Mammary epithelial cell (primary cell): Measurements from ENCODE around the gene EEF1A1.
"Not testable (repeated sequence)": the region's sequence is repeated elsewhere in the genome, so short reads cannot be mapped to it uniquely, and the experiment has no call there.

ENCODE experiments used
- EZH2 ChIP-seq: IDR thresholded peaks from 2 replicates; pipeline ENCODE4 v1.6.1; 2012; ENCODE audit warnings: low read length, inconsistent platforms, borderline replicate concordance
- TF ChIP-seq, protein P1 (sequence below), 2 donors: IDR thresholded peaks in 1 of 2; conservative IDR thresholded peaks in 1 of 2; 2 replicates each; pipeline ENCODE4 v1.5.1; 2011 to 2012; ENCODE audit warnings: inconsistent platforms in 2 of 2, low read length in 2 of 2, mild to moderate bottlenecking in 2 of 2, control low read depth in 1 of 2, low read depth in 1 of 2; ENCODE audit not compliant: insufficient read depth in 1 of 2; ENCODE audit errors: extremely low read depth in 1 of 2

DNA sequence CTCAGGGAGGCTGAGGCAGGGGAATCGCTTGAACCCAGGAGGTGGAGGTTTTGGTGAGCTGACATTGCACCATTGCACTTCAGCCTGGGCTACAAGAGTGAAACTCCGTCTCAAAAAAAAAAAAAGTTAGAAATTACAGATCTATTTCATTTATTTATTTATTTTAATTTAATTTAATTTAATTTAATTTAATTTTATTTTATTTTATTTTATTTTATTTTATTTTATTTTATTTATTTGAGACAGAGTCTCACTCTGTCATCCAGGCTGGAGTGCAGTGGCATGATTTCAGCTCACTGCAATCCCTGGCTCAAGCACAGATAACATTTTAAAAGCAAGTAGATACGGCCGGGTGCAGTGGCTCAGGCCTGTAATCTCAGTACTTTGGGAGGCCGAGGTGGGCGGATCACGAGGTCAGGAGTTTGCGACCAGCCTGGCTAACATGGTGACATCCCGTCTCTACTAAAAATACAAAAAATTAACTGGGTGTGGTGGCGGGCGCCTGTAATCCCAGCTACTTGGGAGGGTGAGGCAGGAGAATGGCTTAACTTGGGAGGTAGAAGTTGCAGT, 34.6 kb upstream of the EEF1A1 start:
- TF ChIP-seq, protein P1, sequence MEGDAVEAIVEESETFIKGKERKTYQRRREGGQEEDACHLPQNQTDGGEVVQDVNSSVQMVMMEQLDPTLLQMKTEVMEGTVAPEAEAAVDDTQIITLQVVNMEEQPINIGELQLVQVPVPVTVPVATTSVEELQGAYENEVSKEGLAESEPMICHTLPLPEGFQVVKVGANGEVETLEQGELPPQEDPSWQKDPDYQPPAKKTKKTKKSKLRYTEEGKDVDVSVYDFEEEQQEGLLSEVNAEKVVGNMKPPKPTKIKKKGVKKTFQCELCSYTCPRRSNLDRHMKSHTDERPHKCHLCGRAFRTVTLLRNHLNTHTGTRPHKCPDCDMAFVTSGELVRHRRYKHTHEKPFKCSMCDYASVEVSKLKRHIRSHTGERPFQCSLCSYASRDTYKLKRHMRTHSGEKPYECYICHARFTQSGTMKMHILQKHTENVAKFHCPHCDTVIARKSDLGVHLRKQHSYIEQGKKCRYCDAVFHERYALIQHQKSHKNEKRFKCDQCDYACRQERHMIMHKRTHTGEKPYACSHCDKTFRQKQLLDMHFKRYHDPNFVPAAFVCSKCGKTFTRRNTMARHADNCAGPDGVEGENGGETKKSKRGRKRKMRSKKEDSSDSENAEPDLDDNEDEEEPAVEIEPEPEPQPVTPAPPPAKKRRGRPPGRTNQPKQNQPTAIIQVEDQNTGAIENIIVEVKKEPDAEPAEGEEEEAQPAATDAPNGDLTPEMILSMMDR (conservative IDR thresholded peaks at IDR 0.05 in 1 of 2, IDR thresholded peaks at IDR 0.05 in 1 of 2; ENCODE audit: extremely low read depth in 1 of 2, insufficient read depth in 1 of 2, low read depth in 1 of 2, low read length in 2 of 2), result not testable (repeated sequence)
- TF ChIP-seq EZH2, result not testable (repeated sequence)
